Type B pancreatic cell (in vitro differentiated cells): ENCODE data around the gene RIT2. TPM values are rescaled to one million over a fixed set of nuclear protein-coding genes. Genes with fewer than 3 reads are reported as not detected.

Source experiments
- DNase-seq: peaks from one replicate; pipeline ENCODE4 v3.0.0; 2021; ENCODE audit warnings: mixed read lengths; ENCODE audit not compliant: unreplicated experiment; ENCODE audit errors: extremely low spot score
- H3K27ac Mint-ChIP-seq: 2 replicates; pipeline ENCODE4 v1.8.0; 2021; ENCODE audit warnings: mild to moderate bottlenecking, mixed read lengths
- H3K27me3 Mint-ChIP-seq: 2 replicates; pipeline ENCODE4 v1.8.0; 2021; ENCODE audit warnings: mixed read lengths
- H3K36me3 Mint-ChIP-seq: 2 replicates; pipeline ENCODE4 v1.8.0; 2021; ENCODE audit warnings: mixed read lengths
- H3K4me1 Mint-ChIP-seq: one replicate; pipeline ENCODE4 v1.8.0; 2021; ENCODE audit warnings: mixed read lengths; ENCODE audit not compliant: unreplicated experiment
- H3K4me3 Mint-ChIP-seq: 2 replicates; pipeline ENCODE4 v1.8.0; 2021; ENCODE audit warnings: mild to moderate bottlenecking, mixed read lengths
- H3K9me3 Mint-ChIP-seq: 2 replicates; pipeline ENCODE4 v1.8.0; 2021; ENCODE audit warnings: mixed read lengths
- total RNA-seq: library from RNA; stranded (reverse); gene quantifications from 2 replicates; pipeline ENCODE4 v1.2.1, GENCODE V29; 2021; ENCODE audit warnings: low replicate concordance
- TF ChIP-seq, protein P1 (sequence below): fragments of 200-600 bp; sonication (generic); conservative IDR thresholded peaks from 2 replicates; pipeline ENCODE4 v1.5.0; 2021; ENCODE audit warnings: antibody characterized with exemption, mild to moderate bottlenecking

RIT2 gene
- total RNA-seq, 1 donor from 2014 or later, result not detected

DNA sequence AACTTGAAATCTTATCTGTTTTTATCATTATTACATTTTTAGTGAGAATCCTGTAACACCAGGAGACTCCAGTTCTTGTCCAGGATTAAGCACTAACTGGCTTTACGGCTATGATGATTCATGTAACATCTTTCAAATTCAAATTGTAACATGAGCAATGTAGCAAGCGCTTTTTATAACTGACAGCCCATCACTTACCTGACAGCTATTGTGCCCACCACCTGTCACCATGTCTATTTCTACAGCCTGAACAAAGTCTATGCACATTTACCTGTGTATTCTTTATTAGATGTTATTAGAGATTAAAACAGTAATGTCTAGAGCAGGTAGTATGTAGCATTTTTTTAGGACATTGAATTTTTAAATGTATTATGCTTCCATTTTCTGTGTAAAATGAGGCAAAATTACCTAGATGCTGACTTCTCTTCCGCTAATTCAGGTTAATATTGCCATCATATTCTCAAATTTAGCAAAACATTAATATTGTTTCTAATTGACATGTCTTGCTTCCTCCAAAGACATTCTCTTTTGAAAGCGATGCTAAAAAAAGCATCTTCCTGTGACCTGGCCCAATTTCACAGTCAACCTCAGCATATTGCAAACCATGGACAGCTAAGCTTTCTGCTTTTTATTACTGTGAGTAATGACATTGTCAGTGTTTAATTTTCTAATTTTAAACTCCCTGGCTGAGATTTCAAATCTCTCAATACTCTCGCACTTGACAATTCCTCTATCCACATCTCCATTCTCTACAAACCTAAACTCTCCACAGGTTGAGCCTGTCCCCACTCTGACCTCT is 37.8 kb downstream of the RIT2 start:
- Mint-ChIP-seq H3K36me3 (no peaks in the 10 kb centered on the region), H3K4me3 (no peak overlapping the region), H3K27me3 (no peaks in the 10 kb centered on the region), H3K9me3 (no peaks in the 10 kb centered on the region), H3K27ac (no peak overlapping the region), H3K4me1 (peaks cover 8% of the 10 kb centered on the region)
- DNase-seq, result no peak
- TF ChIP-seq, protein P1, sequence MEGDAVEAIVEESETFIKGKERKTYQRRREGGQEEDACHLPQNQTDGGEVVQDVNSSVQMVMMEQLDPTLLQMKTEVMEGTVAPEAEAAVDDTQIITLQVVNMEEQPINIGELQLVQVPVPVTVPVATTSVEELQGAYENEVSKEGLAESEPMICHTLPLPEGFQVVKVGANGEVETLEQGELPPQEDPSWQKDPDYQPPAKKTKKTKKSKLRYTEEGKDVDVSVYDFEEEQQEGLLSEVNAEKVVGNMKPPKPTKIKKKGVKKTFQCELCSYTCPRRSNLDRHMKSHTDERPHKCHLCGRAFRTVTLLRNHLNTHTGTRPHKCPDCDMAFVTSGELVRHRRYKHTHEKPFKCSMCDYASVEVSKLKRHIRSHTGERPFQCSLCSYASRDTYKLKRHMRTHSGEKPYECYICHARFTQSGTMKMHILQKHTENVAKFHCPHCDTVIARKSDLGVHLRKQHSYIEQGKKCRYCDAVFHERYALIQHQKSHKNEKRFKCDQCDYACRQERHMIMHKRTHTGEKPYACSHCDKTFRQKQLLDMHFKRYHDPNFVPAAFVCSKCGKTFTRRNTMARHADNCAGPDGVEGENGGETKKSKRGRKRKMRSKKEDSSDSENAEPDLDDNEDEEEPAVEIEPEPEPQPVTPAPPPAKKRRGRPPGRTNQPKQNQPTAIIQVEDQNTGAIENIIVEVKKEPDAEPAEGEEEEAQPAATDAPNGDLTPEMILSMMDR, result no peak

- Mint-ChIP-seq H3K4me3 (no peak overlapping the region), H3K27me3 (no peaks in the 10 kb centered on the region), H3K9me3 (no peaks in the 10 kb centered on the region), H3K36me3 (no peaks in the 10 kb centered on the region), H3K4me1 (peaks cover 8% of the 10 kb centered on the region), H3K27ac (no peak overlapping the region)
- DNase-seq, result no peak
- TF ChIP-seq, protein P1, result no peak
Observed at GRCh38 chr18:43073771-43074170, 41.7 kb downstream of the RIT2 start.

GRCh38 chr18:43068781-43069180 is 46.7 kb downstream of the RIT2 start:
- Mint-ChIP-seq H3K4me1 (no peaks in the 10 kb centered on the region), H3K4me3 (no peak overlapping the region), H3K27me3 (no peaks in the 10 kb centered on the region), H3K27ac (no peak overlapping the region), H3K9me3 (no peaks in the 10 kb centered on the region), H3K36me3 (no peaks in the 10 kb centered on the region)
- TF ChIP-seq, protein P1, result no peak
- DNase-seq, result no peak

GRCh38 chr18:43067570-43067969 is 47.9 kb downstream of the RIT2 start:
- Mint-ChIP-seq H3K27me3 (no peaks in the 10 kb centered on the region), H3K4me1 (no peaks in the 10 kb centered on the region), H3K27ac (no peak overlapping the region), H3K36me3 (no peaks in the 10 kb centered on the region), H3K4me3 (no peak overlapping the region), H3K9me3 (no peaks in the 10 kb centered on the region)
- DNase-seq, result no peak
- TF ChIP-seq, protein P1, result no peak

DNA sequence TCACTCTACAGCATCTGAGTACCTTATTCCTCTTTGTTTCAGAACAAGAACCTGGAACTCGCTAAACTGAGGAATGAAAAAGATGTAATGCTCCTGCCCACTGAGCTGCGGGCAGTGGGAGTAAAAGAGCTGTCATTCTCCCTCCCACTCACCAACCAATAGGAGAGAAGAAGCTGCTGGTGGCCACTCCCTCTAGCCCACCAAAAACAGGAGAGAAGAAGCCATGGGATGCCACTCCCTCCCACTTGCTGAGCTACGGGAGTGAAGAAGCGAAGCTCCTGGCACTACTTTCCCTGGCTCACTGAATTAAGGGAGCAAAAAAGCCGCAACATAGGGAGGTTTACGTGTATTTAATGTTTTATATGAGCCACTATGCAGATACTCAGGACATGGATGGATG is 53.7 kb downstream of the RIT2 start:
- H3K27me3 Mint-ChIP-seq, result no peaks in the 10 kb centered on the region
- H3K4me3 Mint-ChIP-seq, result no peak overlapping the region
- no peaks in the 10 kb centered on the region for H3K4me1 Mint-ChIP-seq
- H3K36me3 Mint-ChIP-seq, result no peaks in the 10 kb centered on the region
- TF ChIP-seq, protein P1, result no peak
- H3K27ac Mint-ChIP-seq, result no peak overlapping the region
- no peaks in the 10 kb centered on the region for H3K9me3 Mint-ChIP-seq
- no peak for DNase-seq
